ENCODE results near the gene WDR88.

DNA sequence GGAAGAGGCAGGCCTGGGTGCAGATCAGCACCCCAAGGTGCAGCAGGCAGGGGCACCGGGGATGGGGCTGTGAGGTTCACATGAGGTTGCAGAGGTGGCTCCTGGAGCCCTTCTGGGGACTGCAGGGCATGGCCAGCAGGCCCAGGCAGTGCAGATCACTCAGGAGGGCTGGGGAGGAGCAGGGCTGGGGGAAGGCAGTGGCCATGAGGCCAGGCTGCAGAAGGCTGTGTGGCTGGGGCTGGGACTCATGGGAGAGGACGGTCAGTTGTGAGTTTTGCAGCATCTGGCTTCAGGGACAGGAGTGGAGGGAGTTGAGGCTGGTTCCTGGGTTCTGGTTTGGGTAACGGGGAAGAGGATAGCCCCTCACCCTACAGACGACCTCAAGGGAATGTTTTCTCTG, 7.3 kb downstream of the WDR88 start:
- TF ChIP-seq, protein P1, sequence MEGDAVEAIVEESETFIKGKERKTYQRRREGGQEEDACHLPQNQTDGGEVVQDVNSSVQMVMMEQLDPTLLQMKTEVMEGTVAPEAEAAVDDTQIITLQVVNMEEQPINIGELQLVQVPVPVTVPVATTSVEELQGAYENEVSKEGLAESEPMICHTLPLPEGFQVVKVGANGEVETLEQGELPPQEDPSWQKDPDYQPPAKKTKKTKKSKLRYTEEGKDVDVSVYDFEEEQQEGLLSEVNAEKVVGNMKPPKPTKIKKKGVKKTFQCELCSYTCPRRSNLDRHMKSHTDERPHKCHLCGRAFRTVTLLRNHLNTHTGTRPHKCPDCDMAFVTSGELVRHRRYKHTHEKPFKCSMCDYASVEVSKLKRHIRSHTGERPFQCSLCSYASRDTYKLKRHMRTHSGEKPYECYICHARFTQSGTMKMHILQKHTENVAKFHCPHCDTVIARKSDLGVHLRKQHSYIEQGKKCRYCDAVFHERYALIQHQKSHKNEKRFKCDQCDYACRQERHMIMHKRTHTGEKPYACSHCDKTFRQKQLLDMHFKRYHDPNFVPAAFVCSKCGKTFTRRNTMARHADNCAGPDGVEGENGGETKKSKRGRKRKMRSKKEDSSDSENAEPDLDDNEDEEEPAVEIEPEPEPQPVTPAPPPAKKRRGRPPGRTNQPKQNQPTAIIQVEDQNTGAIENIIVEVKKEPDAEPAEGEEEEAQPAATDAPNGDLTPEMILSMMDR (IDR thresholded peaks at IDR 0.05), result no peak
- TF ChIP-seq POLR2A (IDR thresholded peaks at IDR 0.05; ENCODE audit: low read length) (no peak), PHF8 (IDR thresholded peaks at IDR 0.05; ENCODE audit: borderline replicate concordance, low read depth) (no peak), HDAC2 (IDR thresholded peaks at IDR 0.05) (no peak), RCOR1 (IDR thresholded peaks at IDR 0.05; ENCODE audit: low read depth, low read length) (no peak)

All from A549 (cell line).